NB4 (cell line): ENCODE measurements around the gene RFTN1.

Experiments
- DNase-seq: peaks from one replicate; pipeline ENCODE4 v3.0.0; 2010; ENCODE audit warnings: low read depth
- H3K4me3 ChIP-seq: one replicate; pipeline ENCODE4 v1.5.1; 2011; ENCODE audit warnings: mild to moderate bottlenecking, low read depth, low read length, moderate library complexity
- CTCF ChIP-seq: IDR thresholded peaks from one replicate; pipeline ENCODE4 v1.5.1; 2012; ENCODE audit warnings: low read depth, low read length
- MAX ChIP-seq: IDR thresholded peaks from 2 replicates; pipeline ENCODE4 v1.6.1; 2011; ENCODE audit warnings: low read depth, low read length
- MYC ChIP-seq: IDR thresholded peaks from 2 replicates; pipeline ENCODE4 v1.6.1; 2011; ENCODE audit warnings: low read depth, low read length
- POLR2A ChIP-seq: IDR thresholded peaks from 2 replicates; pipeline ENCODE4 v1.6.1; 2011; ENCODE audit warnings: mild to moderate bottlenecking; ENCODE audit not compliant: insufficient read length; ENCODE audit errors: extremely low read depth

The RFTN1 gene

DNA sequence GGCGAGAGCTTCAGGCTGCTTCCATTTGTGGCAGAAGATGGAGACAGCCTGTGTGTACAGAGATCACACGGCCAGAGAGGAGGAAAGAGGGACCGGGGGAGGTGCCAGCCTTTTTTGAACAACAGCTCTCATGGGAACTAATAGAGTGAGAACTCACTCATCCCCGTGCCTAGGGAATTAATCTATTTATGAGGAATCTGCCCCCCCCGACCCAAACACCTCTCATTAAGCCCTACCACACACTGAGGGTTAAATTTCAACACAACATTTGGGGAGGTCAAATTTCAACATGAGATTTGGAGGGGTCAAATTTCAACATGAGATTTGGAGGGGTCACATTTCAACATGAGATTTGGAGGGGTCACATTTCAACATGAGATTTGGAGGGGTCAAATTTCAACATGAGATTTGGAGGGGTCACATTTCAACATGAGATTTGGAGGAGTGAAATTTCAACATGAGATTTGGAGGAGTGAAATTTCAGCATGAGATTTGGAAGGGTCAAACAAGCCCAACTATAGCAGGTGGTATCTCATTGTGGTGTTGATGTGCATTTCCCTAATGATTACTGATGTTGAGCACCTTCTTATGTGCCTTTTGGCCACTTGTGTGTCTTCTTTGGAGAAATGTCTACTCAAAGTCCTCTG, 20.6 kb upstream of the RFTN1 start:
- no peak for DNase-seq
- TF ChIP-seq MAX (no peak), MYC (no peak), POLR2A (no peak), CTCF (no peak)
- H3K4me3 ChIP-seq = no peak overlapping the region

- no peak overlapping the region for H3K4me3 ChIP-seq
Measured at GRCh38 chr3:16529264-16529663, 15.8 kb upstream of the RFTN1 start.

DNA sequence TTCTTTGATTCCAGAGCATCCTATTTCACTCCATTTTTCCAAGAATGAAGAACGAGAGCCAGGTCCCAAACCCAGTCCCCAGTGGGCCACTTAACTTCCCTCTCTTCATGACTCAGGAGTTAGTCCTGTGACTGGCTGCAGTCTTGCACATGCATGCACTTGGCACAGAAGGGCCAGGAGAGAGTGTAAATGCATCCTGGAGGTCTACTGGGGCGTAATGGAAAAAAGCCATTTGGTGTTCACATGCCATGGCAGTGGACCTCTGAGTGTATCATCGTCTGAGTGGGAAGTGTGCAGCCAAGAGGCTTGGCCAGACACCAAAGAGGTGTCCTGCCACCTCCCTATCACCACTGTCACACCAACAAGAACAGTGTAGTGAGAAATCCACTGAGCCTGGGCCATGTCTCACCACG, 15.1 kb upstream of the RFTN1 start:
- no peak for TF ChIP-seq MYC
- TF ChIP-seq POLR2A = no peak
- no peak for TF ChIP-seq CTCF
- no peak for TF ChIP-seq MAX
- no peak overlapping the region for H3K4me3 ChIP-seq
- no peak for DNase-seq

More at GRCh38 chr3:16529264-16529663, 15.8 kb upstream of the RFTN1 start:
- no peak for DNase-seq
- TF ChIP-seq MYC = no peak

GRCh38 chr3:16528106-16528505, 14.6 kb upstream of the RFTN1 start:
- DNase-seq = no peak
- no peak overlapping the region for H3K4me3 ChIP-seq
- no peak for TF ChIP-seq CTCF
- TF ChIP-seq POLR2A = no peak
- TF ChIP-seq MAX = no peak

- TF ChIP-seq MYC (no peak), POLR2A (no peak), MAX (no peak), CTCF (no peak)
- no peak overlapping the region for H3K4me3 ChIP-seq
- DNase-seq = no peak
Measured at GRCh38 chr3:16524196-16524595, 10.7 kb upstream of the RFTN1 start.

DNA sequence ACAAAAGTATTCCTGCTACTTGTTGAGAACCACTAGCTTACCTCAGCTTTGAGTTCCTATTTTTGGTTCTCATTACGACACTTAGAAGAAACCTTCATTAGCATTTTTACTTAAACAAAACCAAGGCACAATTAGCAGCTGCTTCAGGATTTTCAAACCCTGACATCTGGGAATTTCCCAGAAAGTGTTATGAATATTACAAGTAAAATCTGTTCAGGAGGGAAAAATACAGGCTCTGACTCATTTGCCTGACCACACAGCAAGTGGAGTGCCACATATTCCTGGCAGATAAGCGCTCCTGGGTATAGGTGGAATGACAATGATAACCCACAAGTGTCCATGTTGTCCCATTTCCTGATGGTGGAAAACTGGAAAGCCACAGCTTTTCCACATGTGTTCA, 10.3 kb upstream of the RFTN1 start:
- no peak for DNase-seq
- TF ChIP-seq POLR2A (no peak), CTCF (no peak), MYC (no peak), MAX (no peak)
- no peak overlapping the region for H3K4me3 ChIP-seq
